Measurements from ENCODE around the gene IRS1. TPM values are rescaled to one million over a fixed set of nuclear protein-coding genes. Genes with fewer than 3 reads are reported as not detected.

The IRS1 gene
- total and polyA plus RNA-seq, 8 donors, result 2.1 to 26.8 (median 11.9) TPM

DNA sequence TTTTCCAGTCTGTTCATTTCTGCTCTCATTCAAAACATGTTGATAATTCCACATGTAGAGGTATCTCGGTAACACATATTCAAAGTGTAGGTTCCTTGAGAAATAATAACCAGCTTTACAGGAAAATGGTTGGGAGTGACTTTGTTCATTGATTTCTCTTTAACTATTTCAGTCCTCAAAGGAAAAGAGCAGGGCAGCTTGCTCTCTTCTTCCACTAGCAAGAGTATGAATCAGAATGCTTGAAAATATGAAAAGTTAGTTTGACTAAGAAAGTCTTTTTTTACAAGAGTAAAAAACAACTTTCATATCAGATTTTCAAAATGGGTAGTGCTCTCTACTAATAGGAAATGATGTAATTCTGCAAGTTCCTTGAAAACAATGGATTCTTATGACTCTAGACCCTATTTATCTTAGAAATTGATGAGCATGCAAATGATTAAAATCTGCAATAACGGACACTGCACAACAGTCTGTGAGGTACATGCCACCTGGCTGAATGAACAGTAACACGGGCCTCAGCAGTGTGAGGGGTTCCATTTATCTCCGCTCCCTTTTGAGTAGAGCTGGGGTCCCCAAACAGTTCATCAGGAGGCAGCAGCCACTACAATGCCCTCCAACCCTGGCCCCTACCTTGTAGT lies 65.6 kb downstream of the IRS1 start:
- Histone ChIP-seq H3K27ac (peak overlapping the region in 1 of 5 donors; percentile 19), H3K36me3 (peaks cover 0 to 11% (median 2%) of the 10 kb centered on the region in 4 donors), H3K27me3 (no peaks in the 10 kb centered on the region), H3K4me3 (no peak overlapping the region), H3K9me3 (no peaks in the 10 kb centered on the region), H3K4me1 (peaks cover 7 to 41% (median 15%) of the 10 kb centered on the region in 4 donors)
- no peak for TF ChIP-seq POLR2A (IDR thresholded peaks at IDR 0.05)
- TF ChIP-seq EP300 (IDR thresholded peaks at IDR 0.05), result no peak
- TF ChIP-seq, protein P1, sequence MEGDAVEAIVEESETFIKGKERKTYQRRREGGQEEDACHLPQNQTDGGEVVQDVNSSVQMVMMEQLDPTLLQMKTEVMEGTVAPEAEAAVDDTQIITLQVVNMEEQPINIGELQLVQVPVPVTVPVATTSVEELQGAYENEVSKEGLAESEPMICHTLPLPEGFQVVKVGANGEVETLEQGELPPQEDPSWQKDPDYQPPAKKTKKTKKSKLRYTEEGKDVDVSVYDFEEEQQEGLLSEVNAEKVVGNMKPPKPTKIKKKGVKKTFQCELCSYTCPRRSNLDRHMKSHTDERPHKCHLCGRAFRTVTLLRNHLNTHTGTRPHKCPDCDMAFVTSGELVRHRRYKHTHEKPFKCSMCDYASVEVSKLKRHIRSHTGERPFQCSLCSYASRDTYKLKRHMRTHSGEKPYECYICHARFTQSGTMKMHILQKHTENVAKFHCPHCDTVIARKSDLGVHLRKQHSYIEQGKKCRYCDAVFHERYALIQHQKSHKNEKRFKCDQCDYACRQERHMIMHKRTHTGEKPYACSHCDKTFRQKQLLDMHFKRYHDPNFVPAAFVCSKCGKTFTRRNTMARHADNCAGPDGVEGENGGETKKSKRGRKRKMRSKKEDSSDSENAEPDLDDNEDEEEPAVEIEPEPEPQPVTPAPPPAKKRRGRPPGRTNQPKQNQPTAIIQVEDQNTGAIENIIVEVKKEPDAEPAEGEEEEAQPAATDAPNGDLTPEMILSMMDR (IDR thresholded peaks at IDR 0.05), result no peak
- TF ChIP-seq POLR2AphosphoS5 (IDR thresholded peaks at IDR 0.05), result no peak
- intact Hi-C loops (cut with DNase I; ENCODE audit: low total_unique reads), result no loop called here
- no peak for DNase-seq
- 81 to 88% (median 85%) methylated on average over 4 of the region's 4 CpGs for WGBS, 5 donors

DNA sequence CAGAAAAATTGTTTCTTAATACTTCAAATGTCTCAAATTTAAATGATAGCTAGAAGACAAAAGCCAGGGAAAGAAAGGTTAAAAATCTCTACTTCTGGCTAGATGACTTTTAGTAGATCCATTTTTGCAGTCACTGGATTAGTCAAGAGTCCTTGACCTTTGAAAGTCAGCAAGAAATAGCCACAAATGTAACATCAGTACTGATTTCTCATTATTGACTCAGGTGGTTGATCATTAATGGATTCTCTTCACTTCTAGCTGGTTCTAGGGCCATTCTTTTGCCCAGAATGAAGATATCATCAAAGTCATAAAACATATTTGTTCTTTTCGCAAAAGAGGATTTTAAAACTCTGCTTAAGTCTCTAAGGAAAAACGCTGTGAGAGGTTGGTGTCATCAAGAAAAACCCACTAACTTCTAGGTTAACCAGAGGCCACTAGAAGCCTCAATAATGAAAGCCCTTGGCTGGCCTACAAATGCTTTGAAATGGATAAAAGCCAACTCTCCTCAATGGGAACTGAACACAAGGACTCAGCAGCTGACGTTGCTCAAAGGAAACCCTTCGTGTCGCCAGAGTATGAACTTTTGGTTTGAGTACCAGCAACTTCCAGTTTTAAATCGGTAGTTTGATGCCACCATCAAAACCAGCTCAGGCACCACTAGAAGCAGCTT lies 66.3 kb downstream of the IRS1 start:
- H3K4me3 ChIP-seq, result no peak overlapping the region
- H3K4me1 ChIP-seq, result peaks cover 0 to 41% (median 8%) of the 10 kb centered on the region in 4 donors
- H3K27me3 ChIP-seq, result no peaks in the 10 kb centered on the region
- H3K36me3 ChIP-seq, result peaks cover 0 to 11% (median 2%) of the 10 kb centered on the region in 4 donors
- H3K27ac ChIP-seq, result peak overlapping the region in 1 of 5 donors; percentile 19
- peak in 1 of 2 donors; percentile 19 for DNase-seq
- H3K9me3 ChIP-seq, result no peaks in the 10 kb centered on the region
- TF ChIP-seq POLR2AphosphoS5 (IDR thresholded peaks at IDR 0.05) (no peak), POLR2A (IDR thresholded peaks at IDR 0.05) (no peak), EP300 (IDR thresholded peaks at IDR 0.05) (no peak)
- TF ChIP-seq, protein P1 (IDR thresholded peaks at IDR 0.05), result no peak
- intact Hi-C loops (cut with DNase I; ENCODE audit: low total_unique reads), result no loop called here
- 59 to 67% (median 65%) methylated on average over 6 of the region's 6 CpGs for WGBS, 5 donors

DNA sequence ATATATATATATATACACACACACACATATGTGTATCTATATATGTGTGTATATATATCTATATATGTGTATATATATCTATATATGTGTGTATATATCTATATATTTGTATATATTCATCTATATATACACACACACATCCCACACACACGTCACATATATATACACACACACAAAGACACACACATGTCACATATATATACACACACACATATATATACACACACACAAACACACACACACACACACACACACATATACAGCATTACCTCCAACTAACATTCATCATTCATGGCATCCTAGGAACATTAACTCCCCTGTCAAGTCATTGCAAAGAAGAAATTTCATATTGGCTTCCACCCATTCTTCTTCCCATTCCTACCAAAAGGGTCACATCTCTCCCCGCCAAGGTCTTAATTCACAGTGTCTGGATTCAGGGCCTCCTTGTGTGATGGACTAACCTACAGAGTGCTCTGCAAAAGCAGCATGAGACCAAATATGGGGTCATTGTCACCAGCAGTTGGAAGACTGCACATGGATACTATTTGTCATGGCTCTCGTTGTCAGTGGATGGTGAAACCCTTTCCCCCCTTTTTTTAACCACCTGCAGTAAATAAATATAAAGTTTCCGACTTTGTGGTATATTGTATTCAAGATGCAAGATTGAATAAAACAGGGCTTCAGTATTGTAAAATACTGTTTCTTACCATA lies 67.0 kb downstream of the IRS1 start:
- WGBS, 5 donors, result 92 to 97% (median 96%) methylated on average over 4 of the region's 4 CpGs
- Histone ChIP-seq H3K9me3 (no peaks in the 10 kb centered on the region), H3K4me1 (peaks cover 0 to 39% (median 5%) of the 10 kb centered on the region in 4 donors), H3K4me3 (no peak overlapping the region), H3K27ac (no peak overlapping the region), H3K27me3 (no peaks in the 10 kb centered on the region), H3K36me3 (peaks cover 0 to 11% (median 2%) of the 10 kb centered on the region in 4 donors)
- no peak for TF ChIP-seq POLR2A (IDR thresholded peaks at IDR 0.05)
- no peak for TF ChIP-seq EP300 (IDR thresholded peaks at IDR 0.05)
- TF ChIP-seq POLR2AphosphoS5 (IDR thresholded peaks at IDR 0.05), result no peak
- TF ChIP-seq, protein P1 (IDR thresholded peaks at IDR 0.05), result no peak
- no peak for DNase-seq
- intact Hi-C loops (cut with DNase I; ENCODE audit: low total_unique reads), result no loop called here

DNA sequence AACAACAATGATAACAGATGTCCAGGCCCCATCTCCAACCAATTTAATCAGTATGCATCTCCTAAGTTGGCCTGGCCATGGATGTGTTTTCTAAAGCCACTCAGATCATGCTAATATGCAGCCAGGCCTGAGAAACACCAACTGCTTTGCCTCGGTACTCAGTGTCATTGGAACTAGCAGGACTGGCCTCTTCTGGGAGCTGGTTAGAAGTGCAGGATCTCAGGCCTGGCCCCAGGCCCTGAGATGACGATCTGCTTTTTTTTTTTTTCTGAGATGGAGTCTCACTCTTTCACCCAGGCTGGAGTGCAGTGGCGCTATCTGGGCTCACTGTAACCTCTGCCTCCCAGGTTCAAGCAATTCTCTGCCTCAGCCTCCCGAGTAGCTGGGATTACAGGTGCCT lies 69.1 kb downstream of the IRS1 start:
- TF ChIP-seq POLR2AphosphoS5 (IDR thresholded peaks at IDR 0.05), result no peak
- TF ChIP-seq EP300 (IDR thresholded peaks at IDR 0.05), result no peak
- TF ChIP-seq POLR2A (IDR thresholded peaks at IDR 0.05), result no peak
- TF ChIP-seq, protein P1 (IDR thresholded peaks at IDR 0.05), result peak in 2 of 7 experiments; percentile 8 to 10
- peaks cover 0 to 4% (median under 1%) of the 10 kb centered on the region in 4 donors for H3K36me3 ChIP-seq
- peak overlapping the region in 2 of 5 donors; percentile 8 to 36 for H3K27ac ChIP-seq
- H3K9me3 ChIP-seq, result no peaks in the 10 kb centered on the region
- DNase-seq, result peak in 1 of 2 donors; percentile 57
- 55 to 78% (median 67%) methylated on average over 4 of the region's 4 CpGs for WGBS, 5 donors
- no peaks in the 10 kb centered on the region for H3K27me3 ChIP-seq
- intact Hi-C loops (cut with DNase I; ENCODE audit: low total_unique reads), result no loop called here
- no peak overlapping the region for H3K4me3 ChIP-seq
- H3K4me1 ChIP-seq, result peaks cover 0 to 51% (median 11%) of the 10 kb centered on the region in 4 donors

Data from stomach (tissue), 9 donors.